Cerebellar cortex (tissue), 1 donor: Measurements from ENCODE around the gene FILIP1L.

Experiments used
- DNase-seq: peaks from one replicate; pipeline ENCODE4 v3.0.0-alpha.2; 2015; ENCODE audit warnings: low spot score

The FILIP1L gene

GRCh38 chr3:100125161-100125938 is 11.0 kb upstream of the FILIP1L start:
- DNase-seq: no peak

DNA sequence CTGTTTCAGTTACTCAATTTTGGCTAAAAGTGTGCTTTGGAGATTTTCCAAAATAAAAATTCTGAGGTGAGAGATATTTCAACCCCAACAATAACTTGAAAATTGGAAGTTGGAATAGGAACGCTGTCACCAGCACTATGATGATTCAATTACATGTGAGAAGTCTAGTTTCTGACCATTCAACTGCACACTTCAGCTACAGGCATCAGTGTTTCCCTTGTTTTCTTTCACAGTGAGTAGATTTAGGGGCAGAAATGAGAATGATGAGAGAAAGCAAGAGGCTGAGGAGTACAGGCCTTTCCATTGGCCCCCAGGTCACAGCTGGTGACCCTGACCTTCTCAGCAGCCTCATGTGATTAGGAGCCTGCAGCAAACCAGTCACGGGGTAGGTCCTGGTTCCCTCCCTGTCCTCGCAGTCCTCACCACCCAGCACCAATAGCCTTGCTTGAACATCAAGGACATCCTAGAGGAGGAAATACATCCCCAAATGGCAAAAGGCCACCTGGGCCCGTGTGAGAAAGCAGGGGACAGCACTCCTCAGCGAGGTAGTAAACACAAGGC is 10.0 kb upstream of the FILIP1L start:
- no peak for DNase-seq

DNA sequence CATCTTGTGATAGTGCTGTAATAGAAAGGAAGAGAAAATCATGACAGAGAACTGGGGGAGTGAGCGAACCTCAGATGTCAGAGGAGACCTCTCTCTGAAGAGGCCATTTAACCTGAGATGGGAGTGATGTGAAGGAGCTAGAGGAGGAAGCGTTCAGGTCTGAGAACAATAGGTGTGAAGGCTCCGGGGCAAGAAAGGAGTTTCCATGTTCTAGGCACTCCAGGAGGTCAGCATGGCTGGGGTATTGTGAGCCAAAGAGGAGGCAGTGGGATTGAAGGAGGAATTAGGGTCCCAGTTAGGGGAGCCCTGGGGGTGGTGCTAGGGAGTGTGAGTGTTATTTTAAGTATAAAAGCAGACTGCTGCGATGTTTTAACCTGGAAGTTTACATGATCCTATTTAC is 8.8 kb upstream of the FILIP1L start:
- no peak for DNase-seq

DNA sequence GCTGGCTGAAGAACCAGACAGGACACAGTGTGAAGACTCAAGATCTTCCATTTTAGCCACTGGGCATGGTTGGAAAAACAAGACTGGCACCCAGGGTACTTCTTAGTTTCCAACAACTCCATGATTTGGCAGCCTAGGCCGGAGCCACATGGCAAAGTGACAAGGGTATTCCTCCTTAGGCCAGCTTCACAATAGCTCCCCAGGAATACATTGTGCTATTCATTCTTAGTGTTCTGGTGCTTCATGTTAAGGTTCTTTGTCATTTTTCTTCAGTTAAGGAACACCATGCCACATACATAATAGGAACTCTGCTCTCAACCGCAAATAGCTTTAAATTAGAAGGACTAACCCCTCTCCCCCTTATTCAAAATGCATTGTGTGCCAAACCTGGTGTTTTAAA is 8.0 kb upstream of the FILIP1L start:
- DNase-seq: peak; percentile 14

DNA sequence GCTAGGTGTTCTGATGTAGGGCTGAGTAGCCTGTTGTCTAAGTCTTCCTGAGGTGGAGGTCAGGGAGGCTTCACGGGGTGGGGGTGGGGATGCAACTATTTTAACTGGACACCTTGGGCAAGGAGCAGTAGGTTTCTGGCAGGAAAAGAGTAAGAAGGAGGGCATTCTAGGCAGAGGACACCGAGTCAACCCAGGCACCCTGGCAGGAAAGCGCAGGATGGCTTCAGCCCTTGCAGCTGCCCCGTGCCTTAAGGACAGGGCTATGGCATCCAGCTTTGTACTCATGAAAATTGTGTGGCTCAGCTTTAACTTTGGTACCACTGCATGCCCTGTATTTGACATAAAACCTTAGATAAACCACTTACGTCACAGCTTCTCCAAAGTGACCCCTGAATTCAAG is 6.4 kb upstream of the FILIP1L start:
- no peak for DNase-seq

DNA sequence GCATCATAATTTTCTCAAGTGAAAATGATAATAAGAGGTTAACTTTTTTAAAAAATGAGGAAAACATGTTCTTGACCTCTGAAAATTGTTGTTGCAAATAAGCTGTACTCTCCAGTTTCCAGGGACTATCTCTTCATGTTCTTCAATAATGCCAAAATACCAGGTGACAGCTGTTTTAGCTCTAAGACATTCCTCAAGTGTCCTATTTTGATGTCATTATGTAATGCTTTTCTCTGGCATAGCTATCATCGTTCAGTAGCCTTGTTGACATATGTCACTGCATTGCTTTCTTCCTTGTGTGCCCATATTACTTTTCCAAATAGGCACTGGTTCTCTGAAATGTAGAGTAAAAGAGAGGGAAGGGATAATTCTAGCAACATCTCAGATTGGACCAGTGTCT is 5.7 kb upstream of the FILIP1L start:
- peak; percentile 74 for DNase-seq

GRCh38 chr3:100117093-100117492 is 2.8 kb upstream of the FILIP1L start:
- DNase-seq: no peak

DNA sequence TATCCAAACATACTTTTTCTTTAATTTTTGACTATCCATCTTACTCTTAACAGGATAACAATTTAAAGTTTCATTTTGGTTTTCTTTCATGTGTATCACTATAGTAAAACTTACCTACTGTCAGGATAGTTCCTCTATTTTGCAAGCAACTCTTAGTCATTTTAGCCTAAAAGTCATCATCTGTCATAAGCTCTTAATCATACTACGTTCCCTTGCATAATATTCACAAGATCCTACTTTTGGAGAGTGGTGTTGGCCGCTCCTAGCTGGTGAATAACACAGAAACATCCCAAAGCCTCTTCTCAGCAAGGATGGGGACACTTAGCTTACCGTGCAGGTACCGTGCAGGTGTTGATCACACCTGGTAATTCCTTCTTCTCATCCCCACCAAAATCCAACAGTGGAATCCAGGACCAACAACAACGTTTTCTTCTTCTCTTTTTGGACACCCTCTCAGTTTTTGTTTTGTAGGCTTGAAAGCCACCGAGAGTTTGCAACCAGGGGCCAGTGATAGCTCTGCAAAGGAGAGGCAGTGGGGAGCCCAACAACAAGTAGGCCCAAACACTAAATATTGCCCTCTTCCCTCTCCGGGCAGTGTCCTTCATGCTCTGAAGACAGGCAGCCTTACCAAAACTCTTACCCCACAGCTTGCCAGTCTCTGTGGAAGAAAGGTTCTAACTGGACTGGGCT is 433 bp downstream of the FILIP1L start:
- no peak for DNase-seq

DNA sequence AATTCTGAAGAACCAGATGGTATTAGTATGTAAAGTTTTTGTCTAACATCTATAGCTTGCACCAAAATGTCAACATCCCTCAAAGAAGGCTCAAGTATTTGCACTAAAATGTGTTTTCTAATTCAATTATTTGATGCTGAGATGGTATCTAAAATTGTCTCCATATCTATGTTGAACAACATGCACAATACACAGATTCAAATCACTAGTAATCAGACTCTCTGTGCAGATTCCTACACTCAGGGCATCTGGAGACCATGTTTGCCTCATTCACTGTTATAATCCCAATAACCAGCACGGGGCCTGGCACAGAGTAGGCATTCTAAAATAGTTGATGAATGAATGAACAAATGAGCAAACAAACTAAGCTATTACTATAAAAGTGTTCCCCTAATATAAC is 2.6 kb downstream of the FILIP1L start:
- no peak for DNase-seq

GRCh38 chr3:100110162-100110561 is 4.1 kb downstream of the FILIP1L start:
- no peak for DNase-seq

- no peak for DNase-seq
Measured at GRCh38 chr3:100108464-100109079, 5.7 kb downstream of the FILIP1L start.

DNA sequence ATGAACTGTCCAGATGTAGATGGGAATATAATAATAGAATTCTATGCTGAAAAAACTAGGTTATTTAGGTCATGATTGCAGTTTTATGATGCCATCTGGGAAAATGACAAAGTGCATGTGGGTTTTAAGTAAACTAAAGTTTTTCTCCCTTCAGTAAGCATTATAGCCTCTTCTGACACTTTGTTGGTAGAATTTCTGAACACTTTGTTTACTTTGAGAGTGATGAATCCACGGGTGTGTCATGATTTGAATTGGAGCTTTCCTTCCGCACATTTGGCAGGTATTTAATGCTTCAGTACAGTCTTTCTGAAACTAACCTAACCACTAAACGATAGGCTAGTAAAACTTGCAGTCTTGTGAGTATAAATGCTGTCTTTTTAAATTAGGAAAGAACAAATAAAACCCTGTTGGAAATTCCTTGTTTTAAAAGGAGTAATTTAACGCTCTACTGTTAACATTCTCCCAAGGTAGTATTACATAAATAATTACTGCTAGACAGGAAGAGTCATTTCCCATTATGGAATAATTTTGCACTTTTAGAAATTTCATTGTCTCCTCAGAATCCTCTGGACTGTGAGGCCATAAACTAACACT is 7.0 kb downstream of the FILIP1L start:
- no peak for DNase-seq

DNA sequence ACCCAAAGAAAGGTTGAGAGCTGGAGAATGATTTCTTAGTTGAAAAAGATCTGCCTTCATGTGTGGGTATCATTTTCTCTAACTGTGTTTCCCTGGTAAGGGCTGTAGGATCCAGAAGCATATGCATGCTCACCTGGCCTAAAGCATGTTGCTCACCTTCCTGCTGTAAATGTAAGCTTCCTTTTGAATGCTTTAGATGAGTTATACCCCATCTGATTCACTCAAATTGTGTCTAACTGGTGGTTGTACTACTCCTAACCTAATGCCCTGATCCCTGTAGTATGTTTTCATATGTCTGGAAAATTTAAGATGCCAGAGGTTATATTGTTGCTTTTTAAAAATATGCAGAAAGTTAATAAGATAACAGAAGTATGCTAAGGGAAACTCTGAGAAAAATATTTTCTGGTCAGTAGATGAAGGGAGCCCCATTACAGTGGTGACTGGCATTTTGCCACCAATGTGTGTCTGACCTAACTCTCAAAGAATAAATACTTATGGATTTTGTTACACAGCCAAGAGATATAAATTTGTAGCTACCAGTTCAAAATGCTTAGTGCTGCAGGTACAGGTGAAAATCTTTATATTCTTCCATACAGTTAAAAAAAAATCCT is 7.7 kb downstream of the FILIP1L start:
- DNase-seq: no peak

DNA sequence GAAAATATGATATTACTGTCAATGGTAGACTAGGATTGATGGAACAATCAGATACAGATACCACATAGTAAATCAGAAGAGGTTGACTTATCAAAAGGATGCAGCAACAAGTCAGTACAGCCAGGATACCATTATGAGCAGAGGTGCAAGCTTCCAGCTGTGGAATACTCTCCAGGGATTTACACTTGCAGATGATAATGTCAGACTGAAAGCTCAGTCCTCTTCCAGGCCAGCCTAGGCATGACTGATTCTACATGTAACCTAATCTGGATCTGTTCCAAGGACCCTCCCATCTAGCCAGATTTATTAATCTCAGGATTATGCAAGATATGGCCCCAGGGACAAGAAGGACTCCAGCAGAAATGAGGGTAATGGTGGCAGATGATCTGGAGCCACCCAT is 8.2 kb downstream of the FILIP1L start:
- DNase-seq: no peak

GRCh38 chr3:100105501-100105900 is 8.8 kb downstream of the FILIP1L start:
- DNase-seq: no peak

GRCh38 chr3:100104817-100105413 is 9.4 kb downstream of the FILIP1L start:
- DNase-seq: no peak

- no peak for DNase-seq
Measured at GRCh38 chr3:100104442-100104798, 9.9 kb downstream of the FILIP1L start.

- no peak for DNase-seq
Measured at GRCh38 chr3:100103558-100104441, 10.5 kb downstream of the FILIP1L start.

- DNase-seq: no peak
Measured at GRCh38 chr3:100102757-100103156, 11.5 kb downstream of the FILIP1L start.

DNA sequence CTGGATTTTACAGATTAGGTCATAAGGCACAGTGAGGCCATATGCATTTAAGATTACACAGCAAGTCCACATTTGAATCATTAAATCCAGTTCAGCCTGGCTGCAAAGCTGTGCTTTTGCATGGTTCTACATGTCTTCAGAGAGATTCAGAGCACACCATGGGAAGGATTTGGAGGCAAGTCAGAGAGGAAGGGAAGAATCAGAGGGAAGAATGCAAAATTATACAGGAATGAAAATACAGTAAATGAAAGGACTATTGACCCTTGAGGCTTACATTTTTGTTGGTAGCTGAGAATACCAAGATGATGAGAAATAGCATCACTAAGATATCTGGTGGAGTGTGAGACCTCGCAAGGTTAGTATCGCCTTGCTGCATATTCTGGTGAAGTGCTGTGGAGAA is 13.9 kb downstream of the FILIP1L start:
- no peak for DNase-seq

- no peak for DNase-seq
Measured at GRCh38 chr3:100099621-100100020, 14.7 kb downstream of the FILIP1L start.
